Lower lobe of right lung (tissue), 2 donors: ENCODE results near the gene VAC14. TPM values are rescaled to one million over a fixed set of nuclear protein-coding genes. Genes with fewer than 3 reads are reported as not detected.

Experiments used
- ATAC-seq, 2 donors: fragments of 200-7000 bp; cut with Tn5 transposase; one replicate each; pipeline ENCODE4 v1.9.1; 2020 to 2022; ENCODE audit warnings: mild to moderate bottlenecking in 2 of 2, moderate library complexity in 2 of 2
- DNase-seq: peaks from one replicate; pipeline ENCODE4 v3.0.0-alpha.2; 2020
- H3K27ac ChIP-seq: fragments of 200-600 bp; one replicate; pipeline ENCODE4 v1.8.0; 2022
- H3K27me3 ChIP-seq: fragments of 200-600 bp; one replicate; pipeline ENCODE4 v1.8.0; 2022; ENCODE audit warnings: low read depth
- H3K36me3 ChIP-seq: fragments of 200-600 bp; one replicate; pipeline ENCODE4 v1.8.0; 2022; ENCODE audit warnings: mild to moderate bottlenecking
- H3K4me1 ChIP-seq: fragments of 200-600 bp; one replicate; pipeline ENCODE4 v1.8.0; 2022
- H3K4me3 ChIP-seq: fragments of 200-600 bp; one replicate; pipeline ENCODE4 v1.8.0; 2022; ENCODE audit warnings: mild to moderate bottlenecking
- H3K9me3 ChIP-seq: fragments of 200-600 bp; one replicate; pipeline ENCODE4 v1.8.0; 2022
- CTCF ChIP-seq: fragments of 200-600 bp; IDR thresholded peaks from one replicate; pipeline ENCODE4 v1.8.0; 2022; ENCODE audit warnings: antibody characterized with exemption, mild to moderate bottlenecking
- intact Hi-C: fragments of 100-400 bp; cut with DNase I; formaldehyde crosslinking; loops from one replicate; pipeline ENCODE4 v1.11.0; 2022
- total RNA-seq: library from RNA; stranded (reverse); fragmentation: NEBNext Ultra II Directional; extraction: Animal tissue kit (Norgen Biotek cat#: 25700); gene quantifications from one replicate; pipeline ENCODE4 v1.2.1, GENCODE V29; 2021
- donor health status: DM: no; HTN: yes; CAD: no; lungs with severe emphysema.

The VAC14 gene
- total RNA-seq, 1 donor from 2014 or later = 49.1 TPM

- DNase-seq (no peak), ATAC-seq (no peak)
- TF ChIP-seq CTCF = no peak
- H3K4me1 ChIP-seq = peaks cover 7% of the 10 kb centered on the region
- no peak overlapping the region for H3K4me3 ChIP-seq
- no peaks in the 10 kb centered on the region for H3K27me3 ChIP-seq
- H3K36me3 ChIP-seq = peaks cover 64% of the 10 kb centered on the region
- H3K9me3 ChIP-seq = no peaks in the 10 kb centered on the region
- no peak overlapping the region for H3K27ac ChIP-seq
- intact Hi-C loops = no loop called here
Observed at GRCh38 chr16:70766658-70767057, 34.3 kb downstream of the VAC14 start.

GRCh38 chr16:70766176-70766575 is 34.8 kb downstream of the VAC14 start:
- ATAC-seq = no peak
- TF ChIP-seq CTCF = no peak
- no peak for DNase-seq
- intact Hi-C loops = no loop called here
- no peaks in the 10 kb centered on the region for H3K27me3 ChIP-seq
- H3K4me3 ChIP-seq = no peak overlapping the region
- H3K9me3 ChIP-seq = no peaks in the 10 kb centered on the region
- peaks cover 5% of the 10 kb centered on the region for H3K4me1 ChIP-seq
- no peak overlapping the region for H3K27ac ChIP-seq
- H3K36me3 ChIP-seq = peaks cover 64% of the 10 kb centered on the region

GRCh38 chr16:70765491-70765890 is 35.5 kb downstream of the VAC14 start:
- TF ChIP-seq CTCF = no peak
- Histone ChIP-seq H3K27me3 (no peaks in the 10 kb centered on the region), H3K9me3 (no peaks in the 10 kb centered on the region), H3K4me1 (no peaks in the 10 kb centered on the region), H3K36me3 (peaks cover 63% of the 10 kb centered on the region), H3K4me3 (no peak overlapping the region), H3K27ac (no peak overlapping the region)
- intact Hi-C loops = no loop called here
- no peak for DNase-seq
- ATAC-seq = no peak

GRCh38 chr16:70764632-70765031 is 36.3 kb downstream of the VAC14 start:
- ATAC-seq = no peak
- intact Hi-C loops = no loop called here
- Histone ChIP-seq H3K4me3 (no peak overlapping the region), H3K9me3 (no peaks in the 10 kb centered on the region), H3K27me3 (no peaks in the 10 kb centered on the region), H3K4me1 (no peaks in the 10 kb centered on the region), H3K27ac (no peak overlapping the region), H3K36me3 (peaks cover 64% of the 10 kb centered on the region)
- no peak for TF ChIP-seq CTCF
- DNase-seq = no peak

- DNase-seq (no peak), ATAC-seq (no peak)
- H3K27me3 ChIP-seq = no peaks in the 10 kb centered on the region
- no peak for TF ChIP-seq CTCF
- H3K4me1 ChIP-seq = no peaks in the 10 kb centered on the region
- H3K27ac ChIP-seq = no peak overlapping the region
- H3K36me3 ChIP-seq = peaks cover 85% of the 10 kb centered on the region
- no peaks in the 10 kb centered on the region for H3K9me3 ChIP-seq
- intact Hi-C loops = no loop called here
- H3K4me3 ChIP-seq = no peak overlapping the region
Observed at GRCh38 chr16:70760221-70760620, 40.7 kb downstream of the VAC14 start.

GRCh38 chr16:70759666-70760065 is 41.3 kb downstream of the VAC14 start:
- intact Hi-C loops = no loop called here
- H3K36me3 ChIP-seq = peaks cover 87% of the 10 kb centered on the region
- no peak overlapping the region for H3K4me3 ChIP-seq
- H3K9me3 ChIP-seq = no peaks in the 10 kb centered on the region
- H3K27ac ChIP-seq = no peak overlapping the region
- DNase-seq (no peak), ATAC-seq (no peak)
- no peaks in the 10 kb centered on the region for H3K4me1 ChIP-seq
- H3K27me3 ChIP-seq = no peaks in the 10 kb centered on the region
- TF ChIP-seq CTCF = no peak
